HepG2 (cell line): ENCODE measurements around the gene RSPH4A. TPM values are rescaled to one million over a fixed set of nuclear protein-coding genes. Genes with fewer than 3 reads are reported as not detected.
A peak's percentile ranks its signal among the peaks of the same experiment; 100 is the strongest.

Experiments
- BCL6 ChIP-seq: IDR thresholded peaks from 2 replicates; pipeline ENCODE4 v1.6.1; 2016; ENCODE audit warnings: missing genetic modification reagents, missing compliant biosample characterization
- CENPT ChIP-seq: sonication (generic); formaldehyde crosslinking; IDR thresholded peaks from 2 replicates; pipeline ENCODE4 v1.8.0; 2022; ENCODE audit warnings: low read depth, mild to moderate bottlenecking, moderate library complexity, missing genetic modification reagents
- ELF1 ChIP-seq: sonication (generic); formaldehyde crosslinking; IDR thresholded peaks from 2 replicates; pipeline ENCODE4 v1.4.0; 2020; ENCODE audit warnings: missing genetic modification reagents
- EP300 ChIP-seq, 3 experiments: sonication (generic) in 1 of 3; formaldehyde crosslinking in 1 of 3; IDR thresholded peaks; 2 replicates each; pipeline versions ENCODE4 v1.5.1 to v1.6.1; 2011 to 2020; ENCODE audit warnings: low read depth in 2 of 3, low read length in 2 of 3, borderline replicate concordance in 1 of 3, improper control_type of control experiment in 1 of 3, mild to moderate bottlenecking in 1 of 3, missing genetic modification reagents in 1 of 3, moderate library complexity in 1 of 3
- FOXC1 ChIP-seq: sonication (generic); formaldehyde crosslinking; IDR thresholded peaks from 2 replicates; pipeline ENCODE4 v1.8.0; 2022; ENCODE audit warnings: mild to moderate bottlenecking, missing genetic modification reagents, borderline replicate concordance
- HDAC6 ChIP-seq: fragments of 200-600 bp; sonication (generic); IDR thresholded peaks from 2 replicates; pipeline ENCODE4 v1.7.0; 2017; ENCODE audit warnings: mild to moderate bottlenecking, antibody characterized with exemption, low read length, low read depth
- KDM5B ChIP-seq: sonication (generic); formaldehyde crosslinking; IDR thresholded peaks from 2 replicates; pipeline ENCODE4 v1.4.0; 2020; ENCODE audit warnings: missing genetic modification reagents, mild to moderate bottlenecking, borderline replicate concordance
- MTERF4 ChIP-seq: sonication (generic); formaldehyde crosslinking; IDR thresholded peaks from 2 replicates; pipeline ENCODE4 v1.8.0; 2023; ENCODE audit warnings: mild to moderate bottlenecking, missing genetic modification reagents
- NAIF1 ChIP-seq: sonication (generic); formaldehyde crosslinking; IDR thresholded peaks from 2 replicates; pipeline ENCODE4 v1.5.0; 2020; ENCODE audit warnings: mild to moderate bottlenecking, missing genetic modification reagents, borderline replicate concordance
- NFYC ChIP-seq: IDR thresholded peaks from 2 replicates; pipeline ENCODE4 v1.6.1; 2016; ENCODE audit warnings: missing genetic modification reagents, missing compliant biosample characterization
- POLR2AphosphoS5 ChIP-seq: IDR thresholded peaks from 2 replicates; pipeline ENCODE4 v1.6.1; 2012; ENCODE audit warnings: low read depth, low read length
- PRMT3 ChIP-seq: sonication (generic); formaldehyde crosslinking; IDR thresholded peaks from 2 replicates; pipeline ENCODE4 v1.8.1; 2022; ENCODE audit warnings: low read depth, mild to moderate bottlenecking, moderate library complexity, missing genetic modification reagents, borderline replicate concordance
- SETDB1 ChIP-seq: sonication (generic); formaldehyde crosslinking; IDR thresholded peaks from 2 replicates; pipeline ENCODE4 v1.5.1; 2020; ENCODE audit warnings: missing genetic modification reagents, mild to moderate bottlenecking, borderline replicate concordance
- SKIL ChIP-seq: sonication (generic); formaldehyde crosslinking; IDR thresholded peaks from 2 replicates; pipeline ENCODE4 v1.8.0; 2022; ENCODE audit warnings: missing genetic modification reagents, mild to moderate bottlenecking, moderate library complexity, borderline replicate concordance
- THYN1 ChIP-seq: sonication (generic); formaldehyde crosslinking; IDR thresholded peaks from 2 replicates; pipeline ENCODE4 v1.8.1; 2023; ENCODE audit warnings: low read depth, mild to moderate bottlenecking, moderate library complexity, missing genetic modification reagents, borderline replicate concordance
- ZBTB7A ChIP-seq: sonication (generic); formaldehyde crosslinking; IDR thresholded peaks from 2 replicates; pipeline ENCODE4 v1.8.0; 2022; ENCODE audit warnings: mild to moderate bottlenecking, missing genetic modification reagents
- ZC3H4 ChIP-seq: sonication (generic); formaldehyde crosslinking; IDR thresholded peaks from 2 replicates; pipeline ENCODE4 v1.4.0; 2020; ENCODE audit warnings: missing genetic modification reagents, borderline replicate concordance
- ZFP82 ChIP-seq: sonication (generic); formaldehyde crosslinking; IDR thresholded peaks from 2 replicates; pipeline ENCODE4 v1.5.1; 2020; ENCODE audit warnings: mild to moderate bottlenecking, missing genetic modification reagents, borderline replicate concordance
- ZNF180 ChIP-seq: sonication (generic); formaldehyde crosslinking; IDR thresholded peaks from 2 replicates; pipeline ENCODE4 v1.4.0; 2020; ENCODE audit warnings: low read depth, missing genetic modification reagents, borderline replicate concordance
- ZNF652 ChIP-seq: IDR thresholded peaks from 2 replicates; pipeline ENCODE4 v1.6.1; 2016; ENCODE audit warnings: low read depth, borderline replicate concordance
- ZNF75D ChIP-seq: sonication (generic); formaldehyde crosslinking; IDR thresholded peaks from 2 replicates; pipeline ENCODE4 v1.8.1; 2023; ENCODE audit warnings: missing genetic modification reagents, mild to moderate bottlenecking, borderline replicate concordance
- ZNF768 ChIP-seq: sonication (generic); formaldehyde crosslinking; IDR thresholded peaks from 2 replicates; pipeline ENCODE4 v1.4.0; 2020; ENCODE audit warnings: missing genetic modification reagents
- ZNF83 ChIP-seq: sonication (generic); formaldehyde crosslinking; IDR thresholded peaks from 2 replicates; pipeline ENCODE4 v1.4.0; 2020; ENCODE audit warnings: missing genetic modification reagents, mild to moderate bottlenecking, borderline replicate concordance
- polyA plus RNA-seq, 8 experiments: library from polyadenylated mRNA; depleted of rRNA in 3 of 8; stranded (reverse) in 7 of 8; unstranded in 1 of 8; fragments of >200 nt; fragmentation: Illumina TruSeq in 4 of 8; extraction: Trizol in 4 of 8; gene quantifications; 2 replicates each; pipeline versions ENCODE4 v1.2.1 to v1.2.3, GENCODE V29; 2011 to 2016; ENCODE audit warnings: low read depth in 4 of 8, missing spikeins in 1 of 8, mixed read lengths in 1 of 8; ENCODE audit not compliant: insufficient read depth in 1 of 8
- total RNA-seq, 5 experiments: library from RNA; depleted of rRNA; stranded (reverse); fragments of >200 nt; fragmentation: Illumina TruSeq; extraction: Trizol; gene quantifications; 2 replicates each; pipeline ENCODE4 v1.2.3, GENCODE V29; 2016; ENCODE audit warnings: low read depth in 1 of 5
- TF ChIP-seq, protein P1 (sequence below): sonication (generic); formaldehyde crosslinking; IDR thresholded peaks from 2 replicates; pipeline ENCODE4 v1.4.0; 2020; ENCODE audit warnings: missing genetic modification reagents
- TF ChIP-seq, protein P2 (sequence below): sonication (generic); formaldehyde crosslinking; conservative IDR thresholded peaks from 2 replicates; pipeline ENCODE4 v1.4.0; 2020; ENCODE audit warnings: missing genetic modification reagents

Gene RSPH4A
- total and polyA plus RNA-seq, 2 of the 13 experiments (the other 11 are each of a cell fraction or from before 2014, with no cell fraction given) = 0.24 to 0.40 TPM

DNA sequence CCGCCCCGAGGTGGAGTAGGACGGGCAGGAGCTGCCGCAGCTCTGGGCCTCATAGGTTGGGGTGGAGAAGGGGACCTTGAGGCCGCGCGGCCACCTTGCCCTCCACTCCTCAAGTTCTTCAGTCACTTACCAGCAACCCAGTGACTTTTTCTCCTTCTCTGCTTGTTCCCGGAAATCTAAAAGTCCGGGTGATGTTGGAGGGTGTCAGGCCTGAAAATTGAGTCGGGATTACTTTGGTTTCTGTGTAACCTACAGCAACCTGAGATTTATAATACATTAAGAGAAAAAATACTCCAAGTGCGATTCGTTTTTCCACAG lies 44.6 kb upstream of the RSPH4A start (continued):
- no peak for TF ChIP-seq ZNF83 (CRISPR knock-in tag)
- no peak for TF ChIP-seq ZC3H4 (CRISPR knock-in tag)
- TF ChIP-seq NAIF1 (CRISPR knock-in tag) = peak; percentile 76
- TF ChIP-seq BCL6 = 0 out of 2 replicates have a peak, but pooled peaks have one; percentile 2
- no peak for TF ChIP-seq EP300 (IDR thresholded peaks at IDR 0.05; ENCODE audit: low read depth in 2 of 2, low read length in 2 of 2)
- TF ChIP-seq EP300 (CRISPR knock-in tag; IDR thresholded peaks at IDR 0.05; ENCODE audit: borderline replicate concordance) = no peak
- no peak for TF ChIP-seq KDM5B (CRISPR knock-in tag)
- TF ChIP-seq SKIL (CRISPR knock-in tag) = no peak
- TF ChIP-seq, protein P1, sequence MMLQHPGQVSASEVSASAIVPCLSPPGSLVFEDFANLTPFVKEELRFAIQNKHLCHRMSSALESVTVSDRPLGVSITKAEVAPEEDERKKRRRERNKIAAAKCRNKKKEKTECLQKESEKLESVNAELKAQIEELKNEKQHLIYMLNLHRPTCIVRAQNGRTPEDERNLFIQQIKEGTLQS (CRISPR knock-in tag) = peak; percentile 24; the same call in 1 of the 2 replicates
- 0 out of 2 replicates have a peak, but pooled peaks have one; percentile 29 for TF ChIP-seq HDAC6
- no peak for TF ChIP-seq MTERF4
- TF ChIP-seq CENPT (CRISPR knock-in tag) = no peak
- 0 out of 2 replicates have a peak, but pooled peaks have one; percentile 6 for TF ChIP-seq PRMT3 (CRISPR knock-in tag)
- TF ChIP-seq, protein P2, sequence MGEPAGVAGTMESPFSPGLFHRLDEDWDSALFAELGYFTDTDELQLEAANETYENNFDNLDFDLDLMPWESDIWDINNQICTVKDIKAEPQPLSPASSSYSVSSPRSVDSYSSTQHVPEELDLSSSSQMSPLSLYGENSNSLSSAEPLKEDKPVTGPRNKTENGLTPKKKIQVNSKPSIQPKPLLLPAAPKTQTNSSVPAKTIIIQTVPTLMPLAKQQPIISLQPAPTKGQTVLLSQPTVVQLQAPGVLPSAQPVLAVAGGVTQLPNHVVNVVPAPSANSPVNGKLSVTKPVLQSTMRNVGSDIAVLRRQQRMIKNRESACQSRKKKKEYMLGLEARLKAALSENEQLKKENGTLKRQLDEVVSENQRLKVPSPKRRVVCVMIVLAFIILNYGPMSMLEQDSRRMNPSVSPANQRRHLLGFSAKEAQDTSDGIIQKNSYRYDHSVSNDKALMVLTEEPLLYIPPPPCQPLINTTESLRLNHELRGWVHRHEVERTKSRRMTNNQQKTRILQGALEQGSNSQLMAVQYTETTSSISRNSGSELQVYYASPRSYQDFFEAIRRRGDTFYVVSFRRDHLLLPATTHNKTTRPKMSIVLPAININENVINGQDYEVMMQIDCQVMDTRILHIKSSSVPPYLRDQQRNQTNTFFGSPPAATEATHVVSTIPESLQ (CRISPR knock-in tag) = 0 out of 2 replicates have a peak, but pooled peaks have one; percentile 1
- TF ChIP-seq ZBTB7A (CRISPR knock-in tag) = no peak
- no peak for TF ChIP-seq POLR2AphosphoS5
- no peak for TF ChIP-seq SETDB1 (CRISPR knock-in tag)
- TF ChIP-seq ZNF768 = no peak; the same call in 1 of the 2 replicates
- no peak for TF ChIP-seq ELF1 (CRISPR knock-in tag)
- no peak for TF ChIP-seq ZNF652 (CRISPR knock-in tag)
- 0 out of 2 replicates have a peak, but pooled peaks have one; percentile 4 for TF ChIP-seq ZNF75D (CRISPR knock-in tag)
- no peak for TF ChIP-seq NFYC (CRISPR knock-in tag)
- 0 out of 2 replicates have a peak, but pooled peaks have one; percentile 3 for TF ChIP-seq ZFP82 (CRISPR knock-in tag)
- TF ChIP-seq ZNF180 (CRISPR knock-in tag) = no peak
- TF ChIP-seq FOXC1 = no peak
- TF ChIP-seq THYN1 = no peak
